ENCODE measurements around the gene COP1. TPM values are rescaled to one million over a fixed set of nuclear protein-coding genes. Genes with fewer than 3 reads are reported as not detected.

The COP1 gene
- 26.0 to 38.9 TPM (median 29.9 TPM) in 3 replicates for polyA plus RNA-seq
- 20.2 TPM for polyA plus RNA-seq (2011; ENCODE audit: low read depth)
- 22.2 and 42.2 TPM in 2 replicates for polyA plus RNA-seq (2011; cell fraction: cytosol; rRNA removed)
- polyA plus RNA-seq (2011; cell fraction: nucleus; rRNA removed), result 25.4 and 30.3 TPM in 2 replicates
- 28.6 and 29.9 TPM in 2 replicates for polyA plus RNA-seq (2012; ENCODE audit: low replicate concordance)
- 8.8 to 112 TPM (median 58.2 TPM) in 3 replicates for polyA minus RNA-seq
- polyA minus RNA-seq (2011; cell fraction: cytosol; rRNA and poly(A)+ RNA removed), result 48.3 TPM
- 43.1 and 93.5 TPM in 2 replicates for polyA minus RNA-seq (2011; cell fraction: nucleus; rRNA and poly(A)+ RNA removed)

GRCh38 chr1:176206961-176207902, at the start of gene COP1:
COP1 (minus strand) TSS chr1:176207286; CDS start chr1:176206978, 308 bp downstream.
- peak within 1 kb of the TSS; percentile 83 for H3K27ac ChIP-seq (ENCODE audit: control insufficient read depth, insufficient read depth, low read length)
- H3K4me2 ChIP-seq (ENCODE audit: control insufficient read depth, extremely low read depth, insufficient read depth, low read depth, low read length), result peak within 1 kb of the TSS; percentile 93
- dilution Hi-C loops (cut with MboI; ENCODE audit: extremely low pct_ligation_motif_present, low sequenced_read_pairs), result no loop called here
- no peaks in the 10 kb centered on the region for H3K9me1 ChIP-seq (ENCODE audit: control insufficient read depth, extremely low read depth, insufficient read depth, low read length)
- peak; percentile 73 for FAIRE-seq
- H3K4me3 ChIP-seq (ENCODE audit: control insufficient read depth in 2 of 3, extremely low read depth in 1 of 3, insufficient read depth in 2 of 3, low read depth in 1 of 3, low read length in 3 of 3), result peak within 1 kb of the TSS; percentile 73 to 92 (median 81)
- H3K9ac ChIP-seq (ENCODE audit: control insufficient read depth, extremely low read depth, insufficient read depth, low read length), result peak within 1 kb of the TSS; percentile 87
- H3K27me3 ChIP-seq (ENCODE audit: control insufficient read depth, extremely low read depth, insufficient read depth, low read length), result no peaks in the 10 kb centered on the region
- peaks cover 49% of the 10 kb centered on the region for H3K79me2 ChIP-seq (ENCODE audit: control insufficient read depth, insufficient read depth, low read length)
- peaks cover 4% of the 10 kb centered on the region for H4K20me1 ChIP-seq (ENCODE audit: control insufficient read depth, extremely low read depth, insufficient read depth, low read length)
- H3K4me1 ChIP-seq (ENCODE audit: control insufficient read depth, extremely low read depth, insufficient read depth, low read length), result peaks cover 17% of the 10 kb centered on the region
- H3K9me3 ChIP-seq (ENCODE audit: control insufficient read depth, low read depth, low read length), result no peaks in the 10 kb centered on the region
- TF ChIP-seq EZH2 (IDR thresholded peaks at IDR 0.05; ENCODE audit: low read length), result no peak
- no peak for TF ChIP-seq CTCF (optimal IDR thresholded peaks at IDR 0.05 in 1 of 3, IDR thresholded peaks at IDR 0.05 in 1 of 3, conservative IDR thresholded peaks at IDR 0.05 in 1 of 3; ENCODE audit: extremely low read depth in 1 of 3, insufficient read depth in 2 of 3, low read length in 3 of 3)
- H2AFZ ChIP-seq (ENCODE audit: control insufficient read depth, low read length), result peak within 1 kb of the TSS; percentile 98
- H3K36me3 ChIP-seq (ENCODE audit: control insufficient read depth in 2 of 2, extremely low read depth in 1 of 2, insufficient read depth in 2 of 2, low read length in 2 of 2), result no peaks in the 10 kb centered on the region
- peak; percentile 77 for DNase-seq (ENCODE audit: low read depth, low spot score)

- Histone ChIP-seq H3K36me3 (ENCODE audit: control insufficient read depth in 2 of 2, extremely low read depth in 1 of 2, insufficient read depth in 2 of 2, low read length in 2 of 2) (no peaks in the 10 kb centered on the region), H2AFZ (ENCODE audit: control insufficient read depth, low read length) (no peak overlapping the region), H3K27ac (ENCODE audit: control insufficient read depth, insufficient read depth, low read length) (no peak overlapping the region), H3K4me3 (ENCODE audit: control insufficient read depth in 2 of 3, extremely low read depth in 1 of 3, insufficient read depth in 2 of 3, low read depth in 1 of 3, low read length in 3 of 3) (no peak overlapping the region), H3K27me3 (ENCODE audit: control insufficient read depth, extremely low read depth, insufficient read depth, low read length) (no peaks in the 10 kb centered on the region), H3K79me2 (ENCODE audit: control insufficient read depth, insufficient read depth, low read length) (no peaks in the 10 kb centered on the region), H4K20me1 (ENCODE audit: control insufficient read depth, extremely low read depth, insufficient read depth, low read length) (no peaks in the 10 kb centered on the region), H3K9me3 (ENCODE audit: control insufficient read depth, low read depth, low read length) (no peaks in the 10 kb centered on the region), H3K9ac (ENCODE audit: control insufficient read depth, extremely low read depth, insufficient read depth, low read length) (no peak overlapping the region), H3K4me1 (ENCODE audit: control insufficient read depth, extremely low read depth, insufficient read depth, low read length) (no peaks in the 10 kb centered on the region), H3K9me1 (ENCODE audit: control insufficient read depth, extremely low read depth, insufficient read depth, low read length) (no peaks in the 10 kb centered on the region), H3K4me2 (ENCODE audit: control insufficient read depth, extremely low read depth, insufficient read depth, low read depth, low read length) (no peak overlapping the region)
- dilution Hi-C loops (cut with MboI; ENCODE audit: extremely low pct_ligation_motif_present, low sequenced_read_pairs), result no loop called here
- no peak for FAIRE-seq
- no peak for DNase-seq (ENCODE audit: low read depth, low spot score)
- TF ChIP-seq EZH2 (IDR thresholded peaks at IDR 0.05; ENCODE audit: low read length), result no peak
- no peak for TF ChIP-seq CTCF (optimal IDR thresholded peaks at IDR 0.05 in 1 of 3, IDR thresholded peaks at IDR 0.05 in 1 of 3, conservative IDR thresholded peaks at IDR 0.05 in 1 of 3; ENCODE audit: extremely low read depth in 1 of 3, insufficient read depth in 2 of 3, low read length in 3 of 3)
These were observed 45.1 kb upstream of the COP1 start for GRCh38 chr1:176252191-176252590.
